Smooth muscle cell (in vitro differentiated cells): Measurements from ENCODE around the gene SNCB. TPM values are rescaled to one million over a fixed set of nuclear protein-coding genes. Genes with fewer than 3 reads are reported as not detected.

Source experiments
- DNase-seq: peaks from one replicate; lab custom pipeline; 2025; ENCODE audit not compliant: unreplicated experiment; lab: John Stamatoyannopoulos, UW
- H2AFZ ChIP-seq: fragments of 200-600 bp; sonication (generic); 2 replicates; pipeline ENCODE4 v1.6.0; 2016; ENCODE audit warnings: antibody characterized with exemption, low read depth, mild to moderate bottlenecking
- H3F3A ChIP-seq: fragments of 200-600 bp; sonication (generic); 2 replicates; pipeline ENCODE4 v1.6.0; 2017; ENCODE audit warnings: antibody characterized with exemption, low read depth
- H3K27ac ChIP-seq: fragments of 200-600 bp; sonication (generic); 2 replicates; pipeline ENCODE4 v1.5.1; 2016; ENCODE audit warnings: low read depth, mild to moderate bottlenecking
- H3K27me3 ChIP-seq: fragments of 200-600 bp; sonication (generic); 2 replicates; pipeline ENCODE4 v1.6.1; 2016; ENCODE audit warnings: low read depth, mild to moderate bottlenecking
- H3K36me3 ChIP-seq: fragments of 200-600 bp; sonication (generic); 2 replicates; pipeline ENCODE4 v1.5.1; 2016; ENCODE audit warnings: low read depth
- H3K4me1 ChIP-seq: fragments of 200-600 bp; sonication (generic); 2 replicates; pipeline ENCODE4 v1.5.1; 2016; ENCODE audit warnings: low read depth
- H3K4me2 ChIP-seq: fragments of 200-600 bp; sonication (generic); 2 replicates; pipeline ENCODE4 v1.6.0; 2016; ENCODE audit warnings: mild to moderate bottlenecking
- H3K4me3 ChIP-seq: fragments of 200-600 bp; sonication (generic); 2 replicates; pipeline ENCODE4 v1.5.1; 2016; ENCODE audit warnings: mild to moderate bottlenecking
- H3K79me2 ChIP-seq: fragments of 200-600 bp; sonication (generic); 2 replicates; pipeline ENCODE4 v1.6.0; 2016; ENCODE audit warnings: low read depth, mild to moderate bottlenecking
- H3K9ac ChIP-seq: fragments of 200-600 bp; sonication (generic); 2 replicates; pipeline ENCODE4 v1.6.0; 2016; ENCODE audit warnings: low read depth
- H3K9me3 ChIP-seq: fragments of 200-600 bp; sonication (generic); replicated peaks from 2 replicates; pipeline ENCODE4 v1.5.1; 2016; ENCODE audit warnings: low read depth
- H4K20me1 ChIP-seq: fragments of 200-600 bp; sonication (generic); 2 replicates; pipeline ENCODE4 v1.6.0; 2016; ENCODE audit warnings: low read depth
- CTCF ChIP-seq: fragments of 200-600 bp; sonication (generic); IDR thresholded peaks from 2 replicates; pipeline ENCODE4 v1.5.1; 2017; ENCODE audit warnings: borderline replicate concordance, mild to moderate bottlenecking, antibody characterized with exemption; ENCODE audit not compliant: insufficient read depth, poor library complexity, severe bottlenecking
- WGBS: methylation state at CpG from one replicate; pipeline ENCODE4 v1.1.7; 2016; ENCODE audit warnings: low lambda C conversion rate; 5-methylcytosine and 5-hydroxymethylcytosine counted together
- polyA plus RNA-seq: library from polyadenylated mRNA; unstranded; fragments of >200 nt; fragmentation: Nextera tagmentation; extraction: Ambion mirVana; gene quantifications from 2 replicates; pipeline ENCODE4 v1.2.1, GENCODE V29; 2016
- total RNA-seq: library from RNA; depleted of rRNA; stranded (reverse); fragments of >200 nt; gene quantifications from 2 replicates; pipeline ENCODE4 v1.2.3, GENCODE V29; 2014

The SNCB gene
- total and polyA plus RNA-seq, 2 experiments from 2014 or later = 0.45 to 0.55 TPM

- Histone ChIP-seq H3K4me2 (no peak overlapping the region), H3K79me2 (no peaks in the 10 kb centered on the region), H3K4me1 (no peaks in the 10 kb centered on the region), H3F3A (no peaks in the 10 kb centered on the region), H2AFZ (no peak overlapping the region), H3K9ac (no peak overlapping the region), H3K4me3 (no peak overlapping the region), H4K20me1 (no peaks in the 10 kb centered on the region), H3K27me3 (peaks cover 12% of the 10 kb centered on the region), H3K9me3 (no peaks in the 10 kb centered on the region), H3K36me3 (no peaks in the 10 kb centered on the region), H3K27ac (no peak overlapping the region)
- no peak for DNase-seq
- WGBS = 92% methylated on average over 18 of the region's 18 CpGs
- TF ChIP-seq CTCF = no peak
These were observed 43.6 kb upstream of the SNCB start for GRCh38 chr5:176673651-176674583.

- Histone ChIP-seq H3K4me2 (no peak overlapping the region), H3K9me3 (no peaks in the 10 kb centered on the region), H3K36me3 (no peaks in the 10 kb centered on the region), H3K9ac (no peak overlapping the region), H4K20me1 (no peaks in the 10 kb centered on the region), H3K27ac (no peak overlapping the region), H3K79me2 (no peaks in the 10 kb centered on the region), H3K4me3 (no peak overlapping the region), H3K4me1 (no peaks in the 10 kb centered on the region), H3K27me3 (peaks cover 24% of the 10 kb centered on the region), H2AFZ (no peak overlapping the region), H3F3A (no peaks in the 10 kb centered on the region)
- no peak for TF ChIP-seq CTCF
- 68% methylated on average over 13 of the region's 18 CpGs for WGBS
- DNase-seq = no peak
These were observed 41.8 kb upstream of the SNCB start for GRCh38 chr5:176671890-176672747.

GRCh38 chr5:176671399-176671798 is 41.1 kb upstream of the SNCB start:
- Histone ChIP-seq H3K9me3 (no peaks in the 10 kb centered on the region), H3F3A (no peaks in the 10 kb centered on the region), H2AFZ (no peak overlapping the region), H3K79me2 (no peaks in the 10 kb centered on the region), H3K4me3 (no peak overlapping the region), H3K9ac (no peak overlapping the region), H3K36me3 (no peaks in the 10 kb centered on the region), H4K20me1 (no peaks in the 10 kb centered on the region), H3K4me2 (no peak overlapping the region), H3K27ac (no peak overlapping the region), H3K27me3 (peaks cover 24% of the 10 kb centered on the region), H3K4me1 (no peaks in the 10 kb centered on the region)
- no peak for TF ChIP-seq CTCF
- 89% methylated on average over 4 of the region's 4 CpGs for WGBS
- no peak for DNase-seq
